WTC11 (cell line): ENCODE measurements around the gene ECM1. TPM values are rescaled to one million over a fixed set of nuclear protein-coding genes. Genes with fewer than 3 reads are reported as not detected.

Source experiments
- CREB1 ChIP-seq: sonication (generic); formaldehyde crosslinking; IDR thresholded peaks from 2 replicates; pipeline ENCODE4 v1.8.0; 2023; ENCODE audit warnings: mild to moderate bottlenecking, missing genetic modification reagents
- EMX1 ChIP-seq: fragments of 250-450 bp; sonication (Bioruptor Pico); IDR thresholded peaks from 2 replicates; pipeline ENCODE4 v1.8.0; 2021; ENCODE audit warnings: mild to moderate bottlenecking
- FOXJ3 ChIP-seq: sonication (generic); formaldehyde crosslinking; IDR thresholded peaks from 2 replicates; pipeline ENCODE4 v1.9.0; 2021; ENCODE audit warnings: missing genetic modification reagents, mild to moderate bottlenecking, borderline replicate concordance
- GABPB1 ChIP-seq: sonication (generic); formaldehyde crosslinking; IDR thresholded peaks from 2 replicates; pipeline ENCODE4 v1.8.1; 2023; ENCODE audit warnings: mild to moderate bottlenecking, missing genetic modification reagents
- JAZF1 ChIP-seq: fragments of 250-450 bp; sonication (Bioruptor Pico); IDR thresholded peaks from 2 replicates; pipeline ENCODE4 v1.9.0; 2021; ENCODE audit warnings: moderate library complexity, mild to moderate bottlenecking, inconsistent platforms
- MXD4 ChIP-seq: fragments of 250-450 bp; sonication (Bioruptor Pico); IDR thresholded peaks from 2 replicates; pipeline ENCODE4 v1.8.0; 2021; ENCODE audit warnings: mild to moderate bottlenecking, moderate library complexity, borderline replicate concordance
- NFYB ChIP-seq: sonication (generic); formaldehyde crosslinking; conservative IDR thresholded peaks from 2 replicates; pipeline ENCODE4 v1.8.0; 2022; ENCODE audit warnings: low read depth, missing genetic modification reagents
- ZNF121 ChIP-seq: sonication (generic); formaldehyde crosslinking; IDR thresholded peaks from 2 replicates; pipeline ENCODE4 v1.8.0; 2023; ENCODE audit warnings: missing genetic modification reagents
- ZNF232 ChIP-seq: sonication (generic); formaldehyde crosslinking; IDR thresholded peaks from 2 replicates; pipeline ENCODE4 v1.8.0; 2022; ENCODE audit warnings: mild to moderate bottlenecking, missing genetic modification reagents
- total RNA-seq: library from RNA; stranded (reverse); gene quantifications from 3 replicates; pipeline ENCODE4 v1.2.3, GENCODE V29; 2021
- TF ChIP-seq, protein P1 (sequence below): sonication (generic); formaldehyde crosslinking; IDR thresholded peaks from 2 replicates; pipeline ENCODE4 v1.8.0; 2022; ENCODE audit warnings: missing genetic modification reagents
- TF ChIP-seq, protein P2 (sequence below): sonication (generic); formaldehyde crosslinking; IDR thresholded peaks from 2 replicates; pipeline ENCODE4 v1.8.1; 2023; ENCODE audit warnings: mild to moderate bottlenecking, missing genetic modification reagents, moderate library complexity
- TF ChIP-seq, protein P3 (sequence below): sonication (generic); formaldehyde crosslinking; IDR thresholded peaks from 2 replicates; pipeline ENCODE4 v1.8.1; 2023; ENCODE audit warnings: mild to moderate bottlenecking, missing genetic modification reagents
- TF ChIP-seq, protein P4 (sequence below): sonication (generic); formaldehyde crosslinking; IDR thresholded peaks from 2 replicates; pipeline ENCODE4 v1.8.0; 2023; ENCODE audit warnings: mild to moderate bottlenecking, missing genetic modification reagents
- TF ChIP-seq, protein P5 (sequence below): sonication (generic); formaldehyde crosslinking; IDR thresholded peaks from 2 replicates; pipeline ENCODE4 v1.8.0; 2023; ENCODE audit warnings: missing genetic modification reagents, mild to moderate bottlenecking, borderline replicate concordance
- TF ChIP-seq, protein P6 (sequence below): fragments of 250-450 bp; sonication (Bioruptor Pico); IDR thresholded peaks from 2 replicates; pipeline ENCODE4 v1.9.0; 2021; ENCODE audit warnings: mild to moderate bottlenecking, borderline replicate concordance
- TF ChIP-seq, protein P7 (sequence below): sonication (generic); formaldehyde crosslinking; IDR thresholded peaks from 2 replicates; pipeline ENCODE4 v1.8.1; 2023; ENCODE audit warnings: mild to moderate bottlenecking, missing genetic modification reagents, borderline replicate concordance

Gene ECM1
- total RNA-seq, 1 experiment from 2014 or later: 1.6 TPM

DNA sequence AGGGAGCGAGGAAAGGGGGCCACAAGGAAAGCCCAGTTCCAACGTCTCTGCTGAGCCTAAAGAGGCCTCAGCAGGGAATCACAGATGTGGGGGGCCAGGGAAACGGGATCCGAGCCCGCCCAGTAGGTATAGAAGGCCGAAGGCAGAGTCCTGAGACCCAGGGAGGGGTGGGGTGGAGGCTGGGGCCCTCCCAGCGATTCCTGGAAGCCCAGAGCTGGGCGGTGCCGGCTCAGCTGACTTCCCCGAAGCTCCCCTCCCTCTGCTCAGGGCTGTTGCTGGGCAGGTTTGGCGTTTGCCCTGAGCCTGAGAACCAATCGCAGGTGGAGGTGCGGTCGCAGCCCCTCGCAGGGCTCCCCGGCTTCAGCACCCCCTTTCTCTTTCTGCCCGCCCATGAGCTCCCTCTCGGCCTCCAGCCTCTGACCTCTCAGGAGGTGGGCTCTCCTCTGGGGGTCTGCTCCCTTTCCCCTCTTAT lies 54.1 kb downstream of the ECM1 start (continued):
- TF ChIP-seq, protein P1, sequence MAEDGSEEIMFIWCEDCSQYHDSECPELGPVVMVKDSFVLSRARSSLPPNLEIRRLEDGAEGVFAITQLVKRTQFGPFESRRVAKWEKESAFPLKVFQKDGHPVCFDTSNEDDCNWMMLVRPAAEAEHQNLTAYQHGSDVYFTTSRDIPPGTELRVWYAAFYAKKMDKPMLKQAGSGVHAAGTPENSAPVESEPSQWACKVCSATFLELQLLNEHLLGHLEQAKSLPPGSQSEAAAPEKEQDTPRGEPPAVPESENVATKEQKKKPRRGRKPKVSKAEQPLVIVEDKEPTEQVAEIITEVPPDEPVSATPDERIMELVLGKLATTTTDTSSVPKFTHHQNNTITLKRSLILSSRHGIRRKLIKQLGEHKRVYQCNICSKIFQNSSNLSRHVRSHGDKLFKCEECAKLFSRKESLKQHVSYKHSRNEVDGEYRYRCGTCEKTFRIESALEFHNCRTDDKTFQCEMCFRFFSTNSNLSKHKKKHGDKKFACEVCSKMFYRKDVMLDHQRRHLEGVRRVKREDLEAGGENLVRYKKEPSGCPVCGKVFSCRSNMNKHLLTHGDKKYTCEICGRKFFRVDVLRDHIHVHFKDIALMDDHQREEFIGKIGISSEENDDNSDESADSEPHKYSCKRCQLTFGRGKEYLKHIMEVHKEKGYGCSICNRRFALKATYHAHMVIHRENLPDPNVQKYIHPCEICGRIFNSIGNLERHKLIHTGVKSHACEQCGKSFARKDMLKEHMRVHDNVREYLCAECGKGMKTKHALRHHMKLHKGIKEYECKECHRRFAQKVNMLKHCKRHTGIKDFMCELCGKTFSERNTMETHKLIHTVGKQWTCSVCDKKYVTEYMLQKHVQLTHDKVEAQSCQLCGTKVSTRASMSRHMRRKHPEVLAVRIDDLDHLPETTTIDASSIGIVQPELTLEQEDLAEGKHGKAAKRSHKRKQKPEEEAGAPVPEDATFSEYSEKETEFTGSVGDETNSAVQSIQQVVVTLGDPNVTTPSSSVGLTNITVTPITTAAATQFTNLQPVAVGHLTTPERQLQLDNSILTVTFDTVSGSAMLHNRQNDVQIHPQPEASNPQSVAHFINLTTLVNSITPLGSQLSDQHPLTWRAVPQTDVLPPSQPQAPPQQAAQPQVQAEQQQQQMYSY (CRISPR knock-in tag): no peak
- TF ChIP-seq, protein P2, sequence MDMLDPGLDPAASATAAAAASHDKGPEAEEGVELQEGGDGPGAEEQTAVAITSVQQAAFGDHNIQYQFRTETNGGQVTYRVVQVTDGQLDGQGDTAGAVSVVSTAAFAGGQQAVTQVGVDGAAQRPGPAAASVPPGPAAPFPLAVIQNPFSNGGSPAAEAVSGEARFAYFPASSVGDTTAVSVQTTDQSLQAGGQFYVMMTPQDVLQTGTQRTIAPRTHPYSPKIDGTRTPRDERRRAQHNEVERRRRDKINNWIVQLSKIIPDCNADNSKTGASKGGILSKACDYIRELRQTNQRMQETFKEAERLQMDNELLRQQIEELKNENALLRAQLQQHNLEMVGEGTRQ: peak; percentile 70
- TF ChIP-seq, protein P3, sequence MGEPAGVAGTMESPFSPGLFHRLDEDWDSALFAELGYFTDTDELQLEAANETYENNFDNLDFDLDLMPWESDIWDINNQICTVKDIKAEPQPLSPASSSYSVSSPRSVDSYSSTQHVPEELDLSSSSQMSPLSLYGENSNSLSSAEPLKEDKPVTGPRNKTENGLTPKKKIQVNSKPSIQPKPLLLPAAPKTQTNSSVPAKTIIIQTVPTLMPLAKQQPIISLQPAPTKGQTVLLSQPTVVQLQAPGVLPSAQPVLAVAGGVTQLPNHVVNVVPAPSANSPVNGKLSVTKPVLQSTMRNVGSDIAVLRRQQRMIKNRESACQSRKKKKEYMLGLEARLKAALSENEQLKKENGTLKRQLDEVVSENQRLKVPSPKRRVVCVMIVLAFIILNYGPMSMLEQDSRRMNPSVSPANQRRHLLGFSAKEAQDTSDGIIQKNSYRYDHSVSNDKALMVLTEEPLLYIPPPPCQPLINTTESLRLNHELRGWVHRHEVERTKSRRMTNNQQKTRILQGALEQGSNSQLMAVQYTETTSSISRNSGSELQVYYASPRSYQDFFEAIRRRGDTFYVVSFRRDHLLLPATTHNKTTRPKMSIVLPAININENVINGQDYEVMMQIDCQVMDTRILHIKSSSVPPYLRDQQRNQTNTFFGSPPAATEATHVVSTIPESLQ (CRISPR knock-in tag): no peak
- TF ChIP-seq, protein P4, sequence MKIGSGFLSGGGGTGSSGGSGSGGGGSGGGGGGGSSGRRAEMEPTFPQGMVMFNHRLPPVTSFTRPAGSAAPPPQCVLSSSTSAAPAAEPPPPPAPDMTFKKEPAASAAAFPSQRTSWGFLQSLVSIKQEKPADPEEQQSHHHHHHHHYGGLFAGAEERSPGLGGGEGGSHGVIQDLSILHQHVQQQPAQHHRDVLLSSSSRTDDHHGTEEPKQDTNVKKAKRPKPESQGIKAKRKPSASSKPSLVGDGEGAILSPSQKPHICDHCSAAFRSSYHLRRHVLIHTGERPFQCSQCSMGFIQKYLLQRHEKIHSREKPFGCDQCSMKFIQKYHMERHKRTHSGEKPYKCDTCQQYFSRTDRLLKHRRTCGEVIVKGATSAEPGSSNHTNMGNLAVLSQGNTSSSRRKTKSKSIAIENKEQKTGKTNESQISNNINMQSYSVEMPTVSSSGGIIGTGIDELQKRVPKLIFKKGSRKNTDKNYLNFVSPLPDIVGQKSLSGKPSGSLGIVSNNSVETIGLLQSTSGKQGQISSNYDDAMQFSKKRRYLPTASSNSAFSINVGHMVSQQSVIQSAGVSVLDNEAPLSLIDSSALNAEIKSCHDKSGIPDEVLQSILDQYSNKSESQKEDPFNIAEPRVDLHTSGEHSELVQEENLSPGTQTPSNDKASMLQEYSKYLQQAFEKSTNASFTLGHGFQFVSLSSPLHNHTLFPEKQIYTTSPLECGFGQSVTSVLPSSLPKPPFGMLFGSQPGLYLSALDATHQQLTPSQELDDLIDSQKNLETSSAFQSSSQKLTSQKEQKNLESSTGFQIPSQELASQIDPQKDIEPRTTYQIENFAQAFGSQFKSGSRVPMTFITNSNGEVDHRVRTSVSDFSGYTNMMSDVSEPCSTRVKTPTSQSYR (CRISPR knock-in tag): 0 out of 2 replicates have a peak, but pooled peaks have one; percentile 48
- TF ChIP-seq, protein P5, sequence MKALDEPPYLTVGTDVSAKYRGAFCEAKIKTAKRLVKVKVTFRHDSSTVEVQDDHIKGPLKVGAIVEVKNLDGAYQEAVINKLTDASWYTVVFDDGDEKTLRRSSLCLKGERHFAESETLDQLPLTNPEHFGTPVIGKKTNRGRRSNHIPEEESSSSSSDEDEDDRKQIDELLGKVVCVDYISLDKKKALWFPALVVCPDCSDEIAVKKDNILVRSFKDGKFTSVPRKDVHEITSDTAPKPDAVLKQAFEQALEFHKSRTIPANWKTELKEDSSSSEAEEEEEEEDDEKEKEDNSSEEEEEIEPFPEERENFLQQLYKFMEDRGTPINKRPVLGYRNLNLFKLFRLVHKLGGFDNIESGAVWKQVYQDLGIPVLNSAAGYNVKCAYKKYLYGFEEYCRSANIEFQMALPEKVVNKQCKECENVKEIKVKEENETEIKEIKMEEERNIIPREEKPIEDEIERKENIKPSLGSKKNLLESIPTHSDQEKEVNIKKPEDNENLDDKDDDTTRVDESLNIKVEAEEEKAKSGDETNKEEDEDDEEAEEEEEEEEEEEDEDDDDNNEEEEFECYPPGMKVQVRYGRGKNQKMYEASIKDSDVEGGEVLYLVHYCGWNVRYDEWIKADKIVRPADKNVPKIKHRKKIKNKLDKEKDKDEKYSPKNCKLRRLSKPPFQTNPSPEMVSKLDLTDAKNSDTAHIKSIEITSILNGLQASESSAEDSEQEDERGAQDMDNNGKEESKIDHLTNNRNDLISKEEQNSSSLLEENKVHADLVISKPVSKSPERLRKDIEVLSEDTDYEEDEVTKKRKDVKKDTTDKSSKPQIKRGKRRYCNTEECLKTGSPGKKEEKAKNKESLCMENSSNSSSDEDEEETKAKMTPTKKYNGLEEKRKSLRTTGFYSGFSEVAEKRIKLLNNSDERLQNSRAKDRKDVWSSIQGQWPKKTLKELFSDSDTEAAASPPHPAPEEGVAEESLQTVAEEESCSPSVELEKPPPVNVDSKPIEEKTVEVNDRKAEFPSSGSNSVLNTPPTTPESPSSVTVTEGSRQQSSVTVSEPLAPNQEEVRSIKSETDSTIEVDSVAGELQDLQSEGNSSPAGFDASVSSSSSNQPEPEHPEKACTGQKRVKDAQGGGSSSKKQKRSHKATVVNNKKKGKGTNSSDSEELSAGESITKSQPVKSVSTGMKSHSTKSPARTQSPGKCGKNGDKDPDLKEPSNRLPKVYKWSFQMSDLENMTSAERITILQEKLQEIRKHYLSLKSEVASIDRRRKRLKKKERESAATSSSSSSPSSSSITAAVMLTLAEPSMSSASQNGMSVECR (CRISPR knock-in tag): peak; percentile 25; the same call in 1 of the 2 replicates
- 0 out of 2 replicates have a peak, but pooled peaks have one; percentile 35 for TF ChIP-seq CREB1 (CRISPR knock-in tag)
- TF ChIP-seq GABPB1: peak; percentile 49; the same call in 1 of the 2 replicates
- TF ChIP-seq, protein P6, sequence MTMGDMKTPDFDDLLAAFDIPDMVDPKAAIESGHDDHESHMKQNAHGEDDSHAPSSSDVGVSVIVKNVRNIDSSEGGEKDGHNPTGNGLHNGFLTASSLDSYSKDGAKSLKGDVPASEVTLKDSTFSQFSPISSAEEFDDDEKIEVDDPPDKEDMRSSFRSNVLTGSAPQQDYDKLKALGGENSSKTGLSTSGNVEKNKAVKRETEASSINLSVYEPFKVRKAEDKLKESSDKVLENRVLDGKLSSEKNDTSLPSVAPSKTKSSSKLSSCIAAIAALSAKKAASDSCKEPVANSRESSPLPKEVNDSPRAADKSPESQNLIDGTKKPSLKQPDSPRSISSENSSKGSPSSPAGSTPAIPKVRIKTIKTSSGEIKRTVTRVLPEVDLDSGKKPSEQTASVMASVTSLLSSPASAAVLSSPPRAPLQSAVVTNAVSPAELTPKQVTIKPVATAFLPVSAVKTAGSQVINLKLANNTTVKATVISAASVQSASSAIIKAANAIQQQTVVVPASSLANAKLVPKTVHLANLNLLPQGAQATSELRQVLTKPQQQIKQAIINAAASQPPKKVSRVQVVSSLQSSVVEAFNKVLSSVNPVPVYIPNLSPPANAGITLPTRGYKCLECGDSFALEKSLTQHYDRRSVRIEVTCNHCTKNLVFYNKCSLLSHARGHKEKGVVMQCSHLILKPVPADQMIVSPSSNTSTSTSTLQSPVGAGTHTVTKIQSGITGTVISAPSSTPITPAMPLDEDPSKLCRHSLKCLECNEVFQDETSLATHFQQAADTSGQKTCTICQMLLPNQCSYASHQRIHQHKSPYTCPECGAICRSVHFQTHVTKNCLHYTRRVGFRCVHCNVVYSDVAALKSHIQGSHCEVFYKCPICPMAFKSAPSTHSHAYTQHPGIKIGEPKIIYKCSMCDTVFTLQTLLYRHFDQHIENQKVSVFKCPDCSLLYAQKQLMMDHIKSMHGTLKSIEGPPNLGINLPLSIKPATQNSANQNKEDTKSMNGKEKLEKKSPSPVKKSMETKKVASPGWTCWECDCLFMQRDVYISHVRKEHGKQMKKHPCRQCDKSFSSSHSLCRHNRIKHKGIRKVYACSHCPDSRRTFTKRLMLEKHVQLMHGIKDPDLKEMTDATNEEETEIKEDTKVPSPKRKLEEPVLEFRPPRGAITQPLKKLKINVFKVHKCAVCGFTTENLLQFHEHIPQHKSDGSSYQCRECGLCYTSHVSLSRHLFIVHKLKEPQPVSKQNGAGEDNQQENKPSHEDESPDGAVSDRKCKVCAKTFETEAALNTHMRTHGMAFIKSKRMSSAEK: no peak
- TF ChIP-seq, protein P7, sequence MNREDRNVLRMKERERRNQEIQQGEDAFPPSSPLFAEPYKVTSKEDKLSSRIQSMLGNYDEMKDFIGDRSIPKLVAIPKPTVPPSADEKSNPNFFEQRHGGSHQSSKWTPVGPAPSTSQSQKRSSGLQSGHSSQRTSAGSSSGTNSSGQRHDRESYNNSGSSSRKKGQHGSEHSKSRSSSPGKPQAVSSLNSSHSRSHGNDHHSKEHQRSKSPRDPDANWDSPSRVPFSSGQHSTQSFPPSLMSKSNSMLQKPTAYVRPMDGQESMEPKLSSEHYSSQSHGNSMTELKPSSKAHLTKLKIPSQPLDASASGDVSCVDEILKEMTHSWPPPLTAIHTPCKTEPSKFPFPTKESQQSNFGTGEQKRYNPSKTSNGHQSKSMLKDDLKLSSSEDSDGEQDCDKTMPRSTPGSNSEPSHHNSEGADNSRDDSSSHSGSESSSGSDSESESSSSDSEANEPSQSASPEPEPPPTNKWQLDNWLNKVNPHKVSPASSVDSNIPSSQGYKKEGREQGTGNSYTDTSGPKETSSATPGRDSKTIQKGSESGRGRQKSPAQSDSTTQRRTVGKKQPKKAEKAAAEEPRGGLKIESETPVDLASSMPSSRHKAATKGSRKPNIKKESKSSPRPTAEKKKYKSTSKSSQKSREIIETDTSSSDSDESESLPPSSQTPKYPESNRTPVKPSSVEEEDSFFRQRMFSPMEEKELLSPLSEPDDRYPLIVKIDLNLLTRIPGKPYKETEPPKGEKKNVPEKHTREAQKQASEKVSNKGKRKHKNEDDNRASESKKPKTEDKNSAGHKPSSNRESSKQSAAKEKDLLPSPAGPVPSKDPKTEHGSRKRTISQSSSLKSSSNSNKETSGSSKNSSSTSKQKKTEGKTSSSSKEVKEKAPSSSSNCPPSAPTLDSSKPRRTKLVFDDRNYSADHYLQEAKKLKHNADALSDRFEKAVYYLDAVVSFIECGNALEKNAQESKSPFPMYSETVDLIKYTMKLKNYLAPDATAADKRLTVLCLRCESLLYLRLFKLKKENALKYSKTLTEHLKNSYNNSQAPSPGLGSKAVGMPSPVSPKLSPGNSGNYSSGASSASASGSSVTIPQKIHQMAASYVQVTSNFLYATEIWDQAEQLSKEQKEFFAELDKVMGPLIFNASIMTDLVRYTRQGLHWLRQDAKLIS: no peak; the same call in 1 of the 2 replicates
- no peak for TF ChIP-seq ZNF121 (CRISPR knock-in tag)
- no peak for TF ChIP-seq FOXJ3 (CRISPR knock-in tag)
- no peak for TF ChIP-seq MXD4
- no peak for TF ChIP-seq JAZF1 (CRISPR knock-in tag)
- TF ChIP-seq NFYB (CRISPR knock-in tag): peak; percentile 50; the same call in 1 of the 2 replicates
- TF ChIP-seq EMX1 (CRISPR knock-in tag): no peak
- no peak for TF ChIP-seq ZNF232 (CRISPR knock-in tag)
